LHCN-M2 (cell line): ENCODE measurements around the gene YLPM1. TPM values are rescaled to one million over a fixed set of nuclear protein-coding genes. Genes with fewer than 3 reads are reported as not detected.

Experiments used
- DNase-seq: peaks from one replicate; pipeline ENCODE4 v3.0.0-alpha.2; 2012; ENCODE audit warnings: low read depth
- total RNA-seq: library from RNA; depleted of rRNA; stranded (reverse); fragments of >200 nt; gene quantifications from 2 replicates; pipeline ENCODE4 v1.2.3, GENCODE V29; 2014

YLPM1 gene
- total RNA-seq, 1 experiment from 2014 or later, result 26.8 TPM

DNA sequence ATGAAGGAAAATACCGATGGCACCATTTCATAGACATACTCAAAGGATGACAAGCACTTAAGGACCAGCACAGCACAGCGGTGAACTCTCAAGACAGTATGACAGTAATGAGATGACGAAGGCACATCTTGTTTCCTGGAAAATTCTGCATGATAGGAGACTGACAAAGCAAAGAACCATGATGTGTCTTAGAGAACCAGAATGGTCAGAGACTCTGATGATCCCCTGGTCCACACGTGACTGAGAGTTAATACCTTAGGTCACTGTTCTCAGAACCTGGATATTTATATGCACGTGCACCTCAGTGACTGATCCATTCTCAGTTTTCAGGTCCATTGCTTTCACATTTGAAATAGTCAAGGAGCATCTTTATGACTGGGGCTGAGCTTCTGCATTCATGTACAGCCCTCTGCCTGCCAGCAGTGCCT, 77.5 kb downstream of the YLPM1 start:
- DNase-seq, result no peak

DNA sequence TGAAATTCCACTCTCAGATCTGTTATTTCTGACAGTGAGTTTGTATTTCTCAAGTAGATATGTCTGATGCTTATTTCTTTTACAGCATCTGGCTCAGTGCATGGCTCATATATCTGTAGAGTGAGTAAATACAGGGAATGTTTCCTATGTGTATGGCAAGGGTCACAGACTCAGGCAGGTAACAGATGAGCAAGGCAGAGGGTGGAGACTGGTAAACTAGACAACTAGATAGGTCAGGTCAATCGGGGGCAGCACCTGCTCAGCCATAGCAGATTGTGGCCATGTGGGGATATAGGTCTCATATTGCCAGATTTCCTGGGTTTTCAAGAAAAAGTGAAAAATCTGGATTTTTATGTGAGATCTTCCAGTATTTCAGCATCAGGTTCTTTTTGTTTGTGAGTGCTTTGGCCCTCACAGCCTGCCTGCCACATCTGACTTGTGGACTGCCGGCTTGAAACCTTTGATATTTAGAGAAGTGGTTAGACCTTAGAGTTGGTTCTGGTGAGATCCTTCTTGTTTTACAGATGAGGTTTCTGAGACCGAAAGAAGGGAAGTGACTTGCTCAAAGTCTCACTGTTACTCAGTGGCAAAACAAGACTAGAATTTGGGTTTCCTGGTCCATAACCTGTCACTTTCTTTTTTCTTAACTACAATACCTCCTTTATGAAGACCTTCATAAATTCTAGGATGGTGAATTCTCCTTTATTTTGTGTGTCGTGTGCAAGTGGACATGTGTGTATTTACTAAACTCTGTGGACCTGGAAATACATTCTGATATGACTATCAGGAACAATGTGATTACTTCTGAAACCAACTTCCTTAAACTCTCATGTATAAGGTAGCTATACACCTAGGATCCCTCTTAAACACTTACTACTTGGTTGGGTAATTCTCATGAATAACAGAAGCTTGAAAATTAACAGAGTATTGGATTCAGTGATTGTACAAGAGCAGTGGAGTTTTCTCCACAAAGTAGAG, 78.4 kb downstream of the YLPM1 start:
- DNase-seq, result no peak

DNA sequence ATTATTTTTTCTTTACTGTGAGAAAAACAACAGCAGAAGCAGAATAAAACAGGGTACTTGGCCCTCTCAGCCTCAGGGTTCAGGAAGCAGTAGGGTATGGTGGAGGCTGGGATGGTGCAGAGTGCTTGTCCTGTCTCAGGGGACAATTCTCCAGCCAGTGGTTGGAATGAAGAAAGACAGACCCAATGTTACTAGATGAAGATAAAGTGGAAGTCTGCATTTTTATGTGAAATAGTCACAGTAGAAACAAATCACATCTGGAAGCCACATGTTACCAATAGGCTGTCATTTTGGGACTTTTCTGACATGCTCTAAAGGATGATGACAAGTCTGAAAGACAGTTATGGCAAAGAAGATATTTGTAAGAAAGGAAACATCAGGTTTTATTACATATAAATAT, 80.5 kb downstream of the YLPM1 start:
- DNase-seq, result peak; percentile 41

DNA sequence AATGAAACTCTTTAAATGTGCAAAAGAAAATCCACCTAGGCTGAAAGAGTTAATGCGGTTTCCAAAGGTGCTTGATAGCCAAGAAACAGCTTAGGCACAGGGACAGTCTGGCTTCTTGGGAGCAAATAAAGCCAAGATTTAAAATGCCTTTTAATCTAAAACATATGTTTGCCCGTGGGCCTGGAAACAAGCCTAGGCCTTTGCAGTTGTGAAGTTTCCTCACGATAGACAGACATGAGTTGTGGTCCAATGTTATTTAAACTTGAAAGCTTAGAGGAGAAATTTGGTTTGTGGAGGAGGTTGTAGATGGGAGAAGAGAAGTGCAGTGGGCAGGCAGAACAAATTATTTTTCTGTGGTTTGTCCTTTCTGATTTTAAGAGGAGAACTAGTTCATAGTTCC, 83.1 kb downstream of the YLPM1 start:
- no peak for DNase-seq

DNA sequence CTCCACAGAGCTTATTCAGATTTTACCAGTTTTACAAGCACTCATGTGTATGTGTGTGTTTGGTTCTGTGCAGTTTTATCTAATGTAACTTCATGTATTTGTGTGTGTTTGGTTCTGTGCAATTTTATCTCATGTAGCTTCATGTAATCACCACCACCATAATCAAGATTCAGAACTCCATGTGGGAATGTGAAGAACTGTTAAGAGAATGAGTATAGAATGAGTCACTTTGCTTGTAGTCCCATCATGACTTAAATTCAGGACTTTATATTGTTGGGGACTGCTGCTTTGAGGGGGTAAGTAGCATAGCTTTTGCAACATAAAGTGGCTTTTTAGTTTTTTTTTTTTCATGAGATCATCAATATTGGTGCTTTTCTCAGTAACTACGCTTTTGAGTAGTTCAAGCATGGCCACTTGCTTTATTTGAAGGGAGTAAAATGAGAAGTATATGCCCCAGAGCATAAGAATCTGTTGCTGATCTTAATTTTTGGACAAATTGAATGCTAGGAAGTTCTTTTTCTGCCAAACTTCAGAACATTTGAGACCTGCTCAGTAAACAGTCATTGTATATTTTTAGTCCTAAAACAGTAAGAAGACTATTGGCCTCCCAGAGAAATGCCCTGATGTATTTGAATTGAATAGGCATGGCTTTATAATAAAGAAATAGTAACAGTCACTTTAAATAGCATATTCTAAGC, 84.0 kb downstream of the YLPM1 start:
- peak; percentile 58 for DNase-seq

DNA sequence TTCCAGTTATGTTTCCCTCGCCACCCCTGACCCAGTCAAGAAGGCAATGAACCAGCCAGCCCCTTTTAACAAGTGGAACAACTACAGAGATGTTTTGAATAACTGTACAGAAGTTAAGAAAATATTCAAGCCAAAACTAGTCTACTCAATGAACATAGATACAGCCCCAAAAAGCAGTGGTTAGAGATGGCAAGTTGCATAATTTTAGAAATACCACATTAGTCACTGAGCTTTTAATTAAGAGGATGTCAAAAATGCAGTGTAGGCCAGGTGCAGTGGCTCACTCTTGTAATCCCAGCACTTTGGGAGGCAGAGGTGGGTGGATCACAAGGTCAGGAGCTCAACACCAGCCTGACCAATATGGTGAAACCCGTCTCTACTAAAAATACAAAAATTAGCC, 85.7 kb downstream of the YLPM1 start:
- no peak for DNase-seq

DNA sequence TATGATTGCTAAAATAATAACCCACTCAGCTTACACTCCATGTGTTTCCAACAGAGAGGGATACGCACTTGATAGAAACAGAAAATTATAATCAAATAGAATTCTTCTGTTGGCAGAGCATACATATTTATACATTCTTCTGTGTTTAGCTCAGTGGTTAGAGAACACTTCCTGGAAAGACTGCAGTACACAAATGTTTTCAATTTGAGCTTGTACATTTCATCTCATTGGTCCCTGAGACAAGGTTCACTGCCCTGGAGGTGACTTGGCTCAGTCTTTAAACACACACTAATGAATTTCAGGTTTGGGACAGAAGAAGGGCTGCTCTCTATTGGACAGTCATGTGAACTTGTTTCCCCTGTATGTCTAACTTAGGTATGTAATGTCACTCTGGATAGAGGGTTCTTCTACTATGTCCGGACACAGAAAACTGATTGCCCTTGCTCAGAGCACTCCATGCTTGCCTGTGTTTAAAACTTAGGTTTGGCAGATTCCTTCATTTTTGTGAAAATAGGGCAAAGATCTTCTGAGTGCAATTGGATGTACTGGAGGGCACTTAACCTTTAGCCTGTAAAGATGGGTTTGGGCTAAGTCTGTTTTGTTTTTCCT, 89.9 kb downstream of the YLPM1 start:
- DNase-seq, result no peak

DNA sequence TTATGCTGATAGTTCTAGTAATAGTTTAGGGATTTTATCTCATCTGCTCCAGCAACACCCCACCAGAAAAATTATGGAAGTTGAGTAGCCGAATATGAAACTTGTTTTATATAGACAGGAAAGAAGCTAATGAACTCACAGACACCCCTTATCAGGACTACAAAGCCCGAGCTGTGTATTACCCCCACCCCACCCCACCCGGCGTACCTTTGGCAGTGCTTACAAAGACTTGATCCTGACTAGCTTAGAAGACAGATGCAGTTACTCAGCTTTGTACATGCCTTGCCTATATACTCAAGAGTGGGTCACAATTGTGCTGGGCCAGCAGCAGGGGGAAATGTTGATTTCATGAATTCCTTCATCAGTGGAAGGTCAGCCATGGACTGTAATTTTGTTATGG, 90.5 kb downstream of the YLPM1 start:
- no peak for DNase-seq

DNA sequence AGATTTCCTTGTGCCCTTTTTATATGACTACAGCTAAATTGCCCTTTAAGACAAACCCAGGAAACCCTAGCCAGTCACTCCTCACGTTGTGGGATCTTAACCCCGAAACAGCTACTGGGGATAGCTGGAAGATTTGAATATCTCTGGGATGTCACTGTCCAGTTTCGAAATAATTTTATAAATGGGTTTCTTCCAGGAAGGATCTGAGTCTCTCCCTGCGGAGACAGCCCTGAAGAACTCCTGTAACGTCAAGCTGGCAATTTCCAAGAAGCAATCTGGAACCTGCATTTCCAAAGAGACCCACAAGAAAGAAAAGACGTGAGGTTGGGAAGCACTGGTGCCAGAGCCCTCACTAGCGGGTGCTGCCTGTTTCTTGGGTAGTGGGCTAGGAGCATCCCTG, 91.9 kb downstream of the YLPM1 start:
- DNase-seq, result no peak

DNA sequence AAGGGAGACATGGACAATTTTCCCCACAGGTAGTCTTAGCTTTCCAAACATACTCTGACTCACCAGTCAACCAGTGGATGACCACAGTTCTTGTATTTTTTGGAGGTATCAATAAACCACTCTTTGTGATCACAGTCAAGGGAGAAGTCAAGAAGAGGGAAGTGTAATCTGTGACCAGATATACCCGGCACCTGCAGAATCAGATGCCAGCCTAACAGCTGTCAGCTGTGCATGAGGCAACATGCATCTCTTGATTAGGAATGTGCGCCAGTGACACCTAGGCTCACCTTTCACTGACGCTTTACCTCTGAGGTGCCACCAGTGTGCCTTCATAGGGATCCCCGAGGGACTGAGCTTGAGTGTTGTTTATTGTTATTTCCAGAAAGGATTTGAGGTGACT, 92.8 kb downstream of the YLPM1 start:
- DNase-seq, result no peak

DNA sequence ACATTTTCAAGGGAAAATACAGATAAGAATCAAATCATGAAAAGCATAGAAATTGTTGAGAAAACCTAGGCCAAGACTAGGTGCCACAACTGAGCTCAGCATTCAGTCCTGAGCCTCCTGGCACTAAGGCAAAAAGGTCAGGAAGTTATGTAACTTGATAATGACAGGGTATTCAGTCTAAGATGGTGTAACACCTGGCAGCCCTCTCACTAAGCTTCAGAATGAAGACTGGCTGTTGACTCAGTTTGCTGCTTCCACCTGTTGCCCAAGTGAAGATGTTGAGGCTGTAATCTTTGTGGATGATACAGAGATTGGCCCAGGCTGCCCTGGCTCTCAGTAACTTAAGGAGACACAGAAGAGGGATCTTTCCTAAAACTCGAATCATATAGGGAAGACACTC, 93.2 kb downstream of the YLPM1 start:
- no peak for DNase-seq

DNA sequence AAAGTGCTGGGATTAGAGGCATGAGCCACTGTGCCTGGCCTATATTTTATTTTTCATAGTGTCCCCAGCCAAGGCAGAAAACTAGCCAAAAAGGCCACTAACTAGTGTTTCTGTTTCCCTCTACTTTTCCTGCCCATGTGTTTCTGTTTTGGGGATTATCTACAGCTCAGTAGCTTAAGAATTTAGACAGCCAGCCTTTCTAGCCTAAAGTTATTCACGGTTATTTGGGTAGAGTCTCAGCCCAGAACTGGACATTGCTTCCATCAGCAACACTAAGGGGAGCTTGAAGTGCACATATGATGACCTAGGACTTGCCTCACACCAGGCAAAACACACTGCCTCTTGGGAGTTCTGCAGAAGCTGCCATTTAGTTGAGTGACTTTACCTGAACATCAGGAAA, 94.9 kb downstream of the YLPM1 start:
- no peak for DNase-seq

DNA sequence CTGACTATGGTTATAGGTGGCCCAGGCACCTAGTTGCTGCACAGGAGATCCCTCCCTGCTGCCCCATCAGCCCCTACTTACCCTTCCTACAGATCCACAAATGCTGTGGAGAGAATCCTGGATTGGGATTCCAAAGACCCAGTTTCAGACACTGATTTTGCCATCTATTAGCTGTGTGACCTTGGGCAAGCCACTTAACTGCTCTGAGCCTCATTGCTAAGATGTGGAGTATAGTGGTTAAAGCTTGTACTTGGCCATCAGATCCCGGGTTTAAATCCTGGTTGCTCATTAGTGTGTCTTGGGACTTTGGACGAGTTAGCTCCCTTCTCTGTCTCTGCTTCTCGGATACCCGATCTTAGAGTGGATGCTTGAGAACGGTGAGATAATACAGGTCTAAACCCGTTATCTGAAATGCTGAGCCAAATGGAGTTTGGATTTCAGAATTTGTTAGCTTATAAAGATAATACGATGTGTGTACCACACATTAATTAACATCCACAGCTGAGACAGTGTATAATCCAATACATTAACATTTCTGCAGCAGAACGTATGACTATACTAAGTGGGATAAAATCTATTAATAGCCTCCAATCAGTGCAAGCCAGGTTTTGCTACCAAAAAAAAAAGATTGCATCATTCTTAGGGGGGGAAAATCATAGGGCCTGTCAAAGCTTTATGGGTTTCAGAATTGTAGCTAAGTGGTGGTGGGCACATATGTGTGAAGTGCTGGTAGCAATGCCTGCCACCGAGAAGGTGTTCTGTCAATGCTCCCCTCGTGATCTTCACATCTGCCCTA, 96.8 kb downstream of the YLPM1 start:
- DNase-seq, result no peak

DNA sequence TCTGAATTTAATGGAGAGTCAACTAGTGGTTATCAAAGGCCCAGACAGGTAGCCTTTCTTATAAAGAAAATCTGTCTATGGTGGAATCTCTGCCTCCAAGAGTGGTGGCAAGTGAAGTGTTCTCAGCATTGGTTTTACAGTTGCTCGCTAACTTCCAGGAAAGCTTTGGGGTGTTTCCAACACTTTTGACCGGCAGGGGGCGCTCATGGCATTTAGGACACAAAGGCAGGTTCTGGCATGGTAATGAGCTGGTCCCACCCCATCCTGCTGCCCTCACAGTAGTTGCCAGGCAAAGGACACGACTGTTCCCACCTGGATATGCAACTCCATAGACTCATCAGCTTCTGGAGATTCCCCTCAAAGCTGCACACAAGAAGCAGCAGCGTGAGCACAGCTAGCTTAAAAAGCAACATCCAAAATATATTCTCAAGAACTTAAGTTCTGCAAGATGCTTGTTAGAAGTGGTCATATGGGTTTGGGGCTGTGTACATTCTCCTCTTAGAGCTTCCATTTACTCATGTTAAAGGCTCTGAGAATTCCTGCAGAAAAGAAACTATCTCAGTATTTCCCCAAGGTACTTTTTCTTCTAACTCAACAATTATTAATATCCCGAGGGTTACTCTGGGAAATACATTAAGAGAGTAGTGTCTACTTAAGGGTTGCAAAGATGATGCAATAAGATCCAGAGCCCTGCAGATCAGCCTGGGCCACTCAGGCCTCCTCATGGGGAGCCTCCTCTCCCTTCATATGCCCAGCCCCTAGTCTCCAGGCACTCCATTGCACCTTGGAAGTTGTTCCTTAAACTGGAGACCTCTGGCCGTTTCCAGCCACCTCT, 98.0 kb downstream of the YLPM1 start:
- DNase-seq, result peak; percentile 77

DNA sequence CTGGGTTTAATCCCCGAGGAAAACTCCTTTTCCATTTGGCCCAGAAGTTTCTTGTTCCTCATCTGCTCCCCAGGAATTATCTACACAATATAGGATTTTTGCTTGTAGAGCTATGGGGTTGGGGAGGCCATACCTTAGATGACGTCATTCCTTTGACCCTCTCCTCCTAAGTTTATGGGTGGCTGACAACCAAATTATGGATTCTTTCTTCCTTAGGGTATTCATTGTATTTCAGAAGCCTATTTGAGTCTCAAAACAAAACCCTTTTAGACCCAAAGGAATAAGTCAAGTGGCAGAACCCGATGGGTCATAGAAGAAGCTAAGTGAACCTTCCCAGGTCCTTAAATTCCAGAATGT, 98.6 kb downstream of the YLPM1 start:
- no peak for DNase-seq

DNA sequence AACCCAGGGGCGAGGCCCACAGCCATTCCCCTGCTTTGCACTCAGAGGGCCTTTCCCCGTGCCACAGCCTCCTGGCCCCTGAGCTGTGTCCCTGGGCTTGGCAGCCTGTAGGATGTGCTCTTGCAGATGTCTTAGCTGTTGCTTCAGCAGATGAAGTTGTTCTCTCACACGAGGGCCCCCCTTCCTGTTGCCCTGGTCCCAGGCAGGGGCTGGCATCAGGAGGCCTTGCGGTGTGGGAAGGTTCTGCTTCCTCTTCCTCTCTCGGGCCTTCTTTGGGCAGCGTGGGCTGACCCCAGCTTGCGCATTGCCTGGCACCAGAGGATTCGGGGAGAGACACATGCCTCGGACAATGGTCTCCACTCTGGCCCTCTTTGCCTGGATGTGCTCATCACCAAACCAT, 100.2 kb downstream of the YLPM1 start:
- DNase-seq, result no peak

DNA sequence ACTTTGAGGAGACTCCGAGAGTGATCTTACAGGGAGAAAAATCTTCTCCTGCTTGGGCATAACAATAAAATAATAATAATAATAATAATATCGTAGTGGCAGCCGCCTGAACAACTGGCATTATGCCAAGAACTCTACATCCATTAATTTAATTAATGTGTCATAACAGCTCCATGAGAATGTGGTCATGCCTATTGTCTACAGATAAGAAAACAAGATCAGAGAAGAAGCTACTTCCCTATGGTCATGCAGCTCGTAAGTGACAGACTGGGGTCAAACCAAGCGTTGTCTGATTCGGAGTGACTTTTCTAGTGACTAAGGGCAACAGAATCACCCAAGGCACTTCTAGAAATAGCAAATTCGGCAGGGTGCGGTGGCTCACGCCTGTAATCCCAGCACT, 101.1 kb downstream of the YLPM1 start:
- no peak for DNase-seq

DNA sequence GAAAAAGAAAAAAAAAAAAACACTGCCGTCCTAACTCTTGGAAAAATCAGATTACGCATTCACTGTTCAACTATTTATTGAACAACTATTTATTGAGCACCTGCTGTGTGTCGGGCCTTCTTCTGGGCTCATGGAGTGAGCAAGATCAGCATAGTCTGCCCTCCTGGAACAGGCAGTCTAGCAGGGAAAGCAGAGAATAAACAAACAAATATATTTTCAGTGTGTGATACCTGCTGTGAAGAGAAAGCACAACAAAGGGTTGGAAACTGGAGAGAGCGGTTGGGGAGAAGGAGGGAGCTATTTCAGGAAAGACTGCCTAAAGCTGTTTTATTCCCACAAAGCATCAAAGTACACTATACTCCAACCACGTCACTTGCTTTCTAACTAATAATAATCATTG, 102.0 kb downstream of the YLPM1 start:
- DNase-seq, result no peak

DNA sequence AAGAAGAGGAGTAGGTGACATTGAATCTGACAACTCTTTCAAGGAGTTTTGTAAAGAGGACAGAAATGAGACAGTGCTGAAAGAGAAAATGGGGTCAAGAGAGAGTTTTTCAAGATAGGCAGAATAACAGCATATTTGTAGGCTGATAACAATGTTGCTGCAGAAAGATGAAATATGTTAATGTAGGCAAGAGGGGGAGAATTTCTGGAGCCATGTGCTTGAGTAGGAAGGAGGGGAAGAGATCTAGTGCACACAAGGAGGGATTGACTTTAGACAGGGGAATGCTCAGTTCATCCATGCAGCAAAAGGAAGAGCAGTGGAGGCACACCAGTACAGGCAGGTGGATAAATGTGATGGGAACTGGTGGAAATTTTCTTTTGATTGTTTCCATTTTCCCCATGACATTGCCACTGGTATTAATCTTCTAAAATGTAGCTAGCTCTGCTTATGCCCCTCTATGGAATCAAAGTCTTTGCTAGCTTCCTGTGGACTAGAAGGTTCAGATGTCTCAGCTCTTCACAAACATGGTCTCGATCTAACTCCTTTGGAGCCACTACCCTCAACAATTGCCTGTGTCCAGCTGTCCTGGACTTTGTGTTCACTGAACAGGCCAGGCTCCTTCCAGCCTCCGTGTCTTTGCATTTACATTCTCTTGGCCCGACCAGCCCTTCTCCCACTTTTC, 103.7 kb downstream of the YLPM1 start:
- DNase-seq, result no peak

DNA sequence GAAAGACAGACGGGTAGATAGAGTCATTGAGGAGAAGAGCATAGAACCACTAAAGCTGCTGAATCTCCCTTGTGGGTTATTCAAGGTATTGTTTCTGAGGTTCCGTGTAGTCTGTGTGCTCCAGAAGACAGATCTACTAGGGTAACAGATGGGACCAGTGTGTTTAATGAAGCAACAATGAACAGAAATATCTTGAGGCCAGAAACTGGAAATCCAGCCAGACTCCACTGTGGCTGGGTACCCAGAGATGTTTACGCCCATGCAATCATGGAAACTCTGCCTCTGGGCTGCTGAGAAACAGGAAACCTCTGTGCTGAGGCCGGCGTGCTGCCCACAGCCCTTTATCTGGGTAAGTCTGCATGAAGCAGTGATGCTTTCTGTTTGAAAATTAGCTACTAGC, 104.6 kb downstream of the YLPM1 start:
- DNase-seq, result no peak
